Measurements from ENCODE around the gene PRDM8.

DNA sequence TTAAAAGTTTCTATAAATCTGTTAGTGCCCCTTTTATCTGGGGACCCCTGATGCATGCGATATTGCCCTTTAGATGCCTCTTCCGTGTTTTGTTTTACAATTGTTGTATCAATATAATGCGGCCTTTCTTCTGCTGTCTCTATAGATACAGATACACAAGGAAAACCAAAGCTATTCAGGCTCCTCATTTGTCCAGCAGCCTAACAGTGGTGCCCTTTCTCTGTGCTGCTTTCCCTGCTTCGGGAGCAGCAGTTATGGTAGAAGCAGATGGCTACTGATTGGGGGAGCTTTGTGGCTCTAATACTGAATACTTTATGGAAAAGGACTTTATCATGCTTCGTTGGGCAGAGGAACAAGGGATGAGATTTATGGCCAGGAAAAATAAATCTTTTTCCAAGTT, 10.6 kb upstream of the PRDM8 start:
- no peak for TF ChIP-seq POLR2A (IDR thresholded peaks at IDR 0.05; ENCODE audit: low read depth, low read length)
- TF ChIP-seq POLR2AphosphoS5 (IDR thresholded peaks at IDR 0.05; ENCODE audit: low read depth, low read length), result no peak
